ENCODE results near the gene ARID3A. TPM values are rescaled to one million over a fixed set of nuclear protein-coding genes. Genes with fewer than 3 reads are reported as not detected.

ARID3A gene
- total RNA-seq, 4 donors from 2014 or later = 2.8 to 11.0 (median 4.9) TPM

DNA sequence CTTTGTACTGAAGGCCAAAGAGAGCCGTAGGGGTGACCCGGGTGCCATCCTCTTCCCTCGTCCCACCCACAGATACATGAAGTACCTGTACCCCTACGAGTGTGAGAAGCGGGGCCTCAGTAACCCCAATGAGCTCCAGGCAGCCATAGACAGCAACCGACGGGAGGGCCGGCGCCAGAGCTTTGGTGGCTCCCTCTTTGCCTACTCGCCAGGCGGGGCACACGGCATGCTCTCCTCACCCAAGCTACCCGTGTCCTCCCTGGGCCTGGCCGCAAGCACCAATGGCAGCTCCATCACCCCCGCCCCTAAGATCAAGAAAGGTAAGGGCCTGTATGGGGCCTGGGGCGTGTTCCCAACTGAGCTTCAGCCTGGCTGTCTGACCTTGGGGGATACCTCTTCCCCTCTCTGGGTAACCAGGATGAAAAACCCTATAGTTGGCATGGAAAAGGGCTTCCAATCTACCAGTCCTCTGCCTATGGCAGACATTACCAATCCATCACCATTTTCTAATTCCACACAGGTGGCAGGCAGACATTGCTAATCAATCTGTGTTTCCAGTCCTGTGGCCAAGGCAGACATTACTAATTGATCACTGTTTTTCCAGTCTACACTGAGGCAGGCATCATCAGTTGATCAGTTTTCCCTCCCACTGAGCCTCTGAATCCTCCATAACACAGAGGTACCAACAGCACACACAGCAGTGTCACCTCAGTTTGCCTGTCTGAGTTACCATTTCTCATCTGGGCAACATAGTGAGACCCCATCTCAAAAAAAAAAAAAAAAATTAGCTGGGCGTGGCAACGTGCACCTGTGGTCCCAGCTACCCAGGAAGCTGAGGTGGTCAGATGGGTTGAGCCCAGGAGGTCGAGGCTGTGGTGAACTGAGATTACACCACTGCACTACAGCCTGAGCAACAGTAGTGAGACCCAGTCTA, 39.2 kb downstream of the ARID3A start:
- TF ChIP-seq POLR2A (IDR thresholded peaks at IDR 0.05) (no peak), CTCF (IDR thresholded peaks at IDR 0.05) (no peak)
- H3K9me3 ChIP-seq = no peaks in the 10 kb centered on the region
- H3K4me3 ChIP-seq = no peak overlapping the region
- H3K36me3 ChIP-seq = peaks cover 0 to 41% (median 0%) of the 10 kb centered on the region in 3 donors
- H3K27me3 ChIP-seq = no peaks in the 10 kb centered on the region
- no peaks in the 10 kb centered on the region for H3K4me1 ChIP-seq
- no peak overlapping the region for H3K27ac ChIP-seq
- no peak for DNase-seq

GRCh38 chr19:966485-967088, 40.8 kb downstream of the ARID3A start:
- Histone ChIP-seq H3K27ac (no peak overlapping the region), H3K4me1 (no peaks in the 10 kb centered on the region), H3K4me3 (no peak overlapping the region), H3K36me3 (peaks cover 0 to 56% (median 0%) of the 10 kb centered on the region in 3 donors), H3K27me3 (no peaks in the 10 kb centered on the region), H3K9me3 (peaks cover 0 to 10% (median 2%) of the 10 kb centered on the region in 4 donors)
- TF ChIP-seq POLR2A (IDR thresholded peaks at IDR 0.05) (no peak), CTCF (IDR thresholded peaks at IDR 0.05) (no peak)
- DNase-seq = no peak

GRCh38 chr19:970695-971094, 44.9 kb downstream of the ARID3A start:
- DNase-seq = no peak

GRCh38 chr19:971795-972194, 46.0 kb downstream of the ARID3A start:
- peaks cover 0 to 42% (median 0%) of the 10 kb centered on the region in 3 donors for H3K36me3 ChIP-seq
- H3K4me1 ChIP-seq = no peaks in the 10 kb centered on the region
- H3K9me3 ChIP-seq = peaks cover 0 to 10% (median 2%) of the 10 kb centered on the region in 4 donors
- no peak for TF ChIP-seq POLR2A (IDR thresholded peaks at IDR 0.05)
- no peak for TF ChIP-seq CTCF (IDR thresholded peaks at IDR 0.05)
- no peak overlapping the region for H3K27ac ChIP-seq
- no peaks in the 10 kb centered on the region for H3K27me3 ChIP-seq
- DNase-seq = no peak
- no peak overlapping the region for H3K4me3 ChIP-seq

More at GRCh38 chr19:970695-971094, 44.9 kb downstream of the ARID3A start:
- H3K9me3 ChIP-seq = peaks cover 0 to 10% (median 2%) of the 10 kb centered on the region in 4 donors
- H3K4me3 ChIP-seq = no peak overlapping the region
- TF ChIP-seq POLR2A (IDR thresholded peaks at IDR 0.05) (no peak), CTCF (IDR thresholded peaks at IDR 0.05) (peak in 4 of 6 experiments; percentile 36 to 45 (median 40))
- peaks cover 0 to 45% (median 0%) of the 10 kb centered on the region in 3 donors for H3K36me3 ChIP-seq
- no peak overlapping the region for H3K27ac ChIP-seq
- no peaks in the 10 kb centered on the region for H3K4me1 ChIP-seq
- no peaks in the 10 kb centered on the region for H3K27me3 ChIP-seq

DNA sequence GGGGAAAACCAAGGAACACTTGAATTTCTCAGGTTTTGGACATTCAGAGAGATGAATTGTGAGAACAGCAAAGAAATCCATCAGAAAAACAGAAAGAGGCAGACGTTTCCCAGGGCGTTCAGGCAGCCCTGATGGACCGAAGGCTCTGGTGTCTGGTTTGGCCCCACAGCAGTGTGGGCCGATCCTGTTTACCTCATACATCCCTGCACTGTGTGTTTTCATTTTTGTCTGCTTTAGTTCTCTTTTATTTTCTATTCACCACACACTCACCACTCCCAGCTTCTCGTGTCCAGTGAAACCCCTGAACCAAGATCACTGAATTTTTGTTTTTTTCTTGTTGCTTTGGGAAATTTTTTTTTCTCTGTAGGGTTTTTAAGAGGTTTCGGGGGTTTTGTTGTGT, 46.4 kb downstream of the ARID3A start:
- Histone ChIP-seq H3K4me3 (no peak overlapping the region), H3K36me3 (peaks cover 0 to 38% (median 0%) of the 10 kb centered on the region in 3 donors), H3K9me3 (peaks cover 0 to 10% (median 2%) of the 10 kb centered on the region in 4 donors), H3K27ac (no peak overlapping the region), H3K4me1 (no peaks in the 10 kb centered on the region), H3K27me3 (no peaks in the 10 kb centered on the region)
- no peak for DNase-seq
- TF ChIP-seq CTCF (IDR thresholded peaks at IDR 0.05) (no peak), POLR2A (IDR thresholded peaks at IDR 0.05) (no peak)

Data from Peyer's patch (tissue), 4 donors.